H9 (cell line): ENCODE measurements around the gene MEF2A. TPM values are rescaled to one million over a fixed set of nuclear protein-coding genes. Genes with fewer than 3 reads are reported as not detected.
"Not testable (repeated sequence)": the region's sequence is repeated elsewhere in the genome, so short reads cannot be mapped to it uniquely, and the experiment has no call there.

Experiments used
- DNase-seq: peaks from one replicate; pipeline ENCODE4 v3.0.0-alpha.2; 2017
- H2AFZ ChIP-seq: one replicate; pipeline ENCODE4 v1.6.1; 2013; ENCODE audit warnings: mild to moderate bottlenecking, low read length, control low read depth, moderate library complexity
- H2AK5ac ChIP-seq: 2 replicates; pipeline ENCODE4 v1.6.1; 2013; ENCODE audit warnings: low read length, control low read depth, mixed read lengths; ENCODE audit not compliant: insufficient read length
- H2BK120ac ChIP-seq: one replicate; pipeline ENCODE4 v1.6.1; 2013; ENCODE audit warnings: low read depth, mild to moderate bottlenecking, low read length, control low read depth, inconsistent platforms; ENCODE audit not compliant: poor library complexity, severe bottlenecking
- H2BK12ac ChIP-seq: 2 replicates; pipeline ENCODE4 v1.6.1; 2013; ENCODE audit warnings: low read length, control low read depth, mixed read lengths, low read depth; ENCODE audit not compliant: insufficient read length
- H2BK15ac ChIP-seq: 2 replicates; pipeline ENCODE4 v1.6.1; 2013; ENCODE audit warnings: low read depth, low read length, control low read depth
- H2BK20ac ChIP-seq: one replicate; pipeline ENCODE4 v1.6.1; 2013; ENCODE audit warnings: low read depth, mild to moderate bottlenecking, low read length, control low read depth, inconsistent platforms; ENCODE audit not compliant: poor library complexity, severe bottlenecking
- H2BK5ac ChIP-seq: 2 replicates; pipeline ENCODE4 v1.6.1; 2013; ENCODE audit warnings: low read length, control low read depth, mixed read lengths; ENCODE audit not compliant: insufficient read length
- H3K14ac ChIP-seq: 2 replicates; pipeline ENCODE4 v1.6.1; 2013; ENCODE audit warnings: low read length, control low read depth; ENCODE audit not compliant: insufficient read depth
- H3K18ac ChIP-seq: 2 replicates; pipeline ENCODE4 v1.6.1; 2013; ENCODE audit warnings: low read depth, mild to moderate bottlenecking, mixed read lengths, low read length, control low read depth; ENCODE audit not compliant: insufficient read length
- H3K23ac ChIP-seq: 2 replicates; pipeline ENCODE4 v1.6.1; 2013; ENCODE audit warnings: low read length, control low read depth, mixed read lengths, low read depth; ENCODE audit not compliant: insufficient read length
- H3K23me2 ChIP-seq: 2 replicates; pipeline ENCODE4 v1.6.1; 2013; ENCODE audit warnings: low read depth, mild to moderate bottlenecking, mixed read lengths, low read length, control low read depth; ENCODE audit not compliant: insufficient read length, poor library complexity, severe bottlenecking
- H3K27ac ChIP-seq: 2 replicates; pipeline ENCODE4 v1.5.1; 2013; ENCODE audit warnings: low read length, control low read depth, mixed read lengths, low read depth; ENCODE audit not compliant: insufficient read length
- H3K27me3 ChIP-seq: 2 replicates; pipeline ENCODE4 v1.6.1; 2013; ENCODE audit warnings: low read length, control low read depth, inconsistent platforms; ENCODE audit not compliant: insufficient read depth
- H3K4ac ChIP-seq: 2 replicates; pipeline ENCODE4 v1.6.1; 2013; ENCODE audit warnings: low read depth, mild to moderate bottlenecking, control low read depth, inconsistent platforms, low read length, moderate library complexity
- H3K4me1 ChIP-seq: 2 replicates; pipeline ENCODE4 v1.6.1; 2013; ENCODE audit warnings: low read length, control low read depth, inconsistent platforms; ENCODE audit not compliant: insufficient read depth
- H3K4me2 ChIP-seq: 2 replicates; pipeline ENCODE4 v1.6.1; 2013; ENCODE audit warnings: low read length, control low read depth, mixed read lengths; ENCODE audit not compliant: insufficient read length, insufficient read depth
- H3K56ac ChIP-seq: 2 replicates; pipeline ENCODE4 v1.6.1; 2013; ENCODE audit warnings: low read depth, mild to moderate bottlenecking, mixed read lengths, low read length, control low read depth; ENCODE audit not compliant: insufficient read length
- H3K79me1 ChIP-seq: 2 replicates; pipeline ENCODE4 v1.6.1; 2013; ENCODE audit warnings: low read depth, mild to moderate bottlenecking, moderate library complexity, low read length, control low read depth, inconsistent platforms; ENCODE audit not compliant: insufficient read depth, poor library complexity, severe bottlenecking
- H3K79me2 ChIP-seq: 2 replicates; pipeline ENCODE4 v1.6.1; 2013; ENCODE audit warnings: low read length, control low read depth, inconsistent platforms; ENCODE audit not compliant: insufficient read depth
- H3K9ac ChIP-seq: 2 replicates; pipeline ENCODE4 v1.6.1; 2013; ENCODE audit warnings: low read length, control low read depth, mixed read lengths; ENCODE audit not compliant: insufficient read length; ENCODE audit errors: extremely low read depth
- H3K9me3 ChIP-seq: one replicate; pipeline ENCODE4 v1.6.1; 2013; ENCODE audit warnings: low read depth, low read length, inconsistent platforms; ENCODE audit not compliant: control insufficient read depth
- H3T11ph ChIP-seq: one replicate; pipeline ENCODE4 v1.6.1; 2013; ENCODE audit warnings: mild to moderate bottlenecking, low read length, control low read depth, inconsistent platforms
- H4K20me1 ChIP-seq: one replicate; pipeline ENCODE4 v1.6.1; 2013; ENCODE audit not compliant: control insufficient read depth, insufficient read length, insufficient read depth
- H4K5ac ChIP-seq: 2 replicates; pipeline ENCODE4 v1.6.1; 2013; ENCODE audit warnings: low read depth, mild to moderate bottlenecking, mixed read lengths, low read length, control low read depth; ENCODE audit not compliant: insufficient read length
- H4K8ac ChIP-seq: replicated peaks from 2 replicates; pipeline ENCODE4 v1.6.1; 2013; ENCODE audit warnings: low read length, control low read depth, mixed read lengths, low read depth; ENCODE audit not compliant: insufficient read length
- H4K91ac ChIP-seq: 2 replicates; pipeline ENCODE4 v1.6.1; 2013; ENCODE audit warnings: low read depth, mild to moderate bottlenecking, moderate library complexity, mixed read lengths, low read length, control low read depth; ENCODE audit not compliant: insufficient read length
- H3K27ac Mint-ChIP-seq, 3 experiments: 2 replicates in 2 of 3; 3 replicates in 1 of 3; pipeline ENCODE4 v1.8.0; 2020 to 2021; ENCODE audit warnings: mixed read lengths in 3 of 3, mild to moderate bottlenecking in 1 of 3, moderate library complexity in 1 of 3
- H3K27me3 Mint-ChIP-seq: 2 replicates; pipeline ENCODE4 v1.8.0; 2021; ENCODE audit warnings: low read depth, mild to moderate bottlenecking, moderate library complexity, mixed read lengths
- H3K36me3 Mint-ChIP-seq, 3 experiments: 2 replicates in 2 of 3; 3 replicates in 1 of 3; pipeline ENCODE4 v1.8.0; 2020 to 2021; ENCODE audit warnings: low read depth in 3 of 3, mixed read lengths in 3 of 3; ENCODE audit not compliant: insufficient read depth in 1 of 3
- H3K4me1 Mint-ChIP-seq, 2 experiments: 2 replicates each; pipeline ENCODE4 v1.8.0; 2020; ENCODE audit warnings: mixed read lengths in 2 of 2
- H3K4me3 Mint-ChIP-seq, 2 experiments: 2 replicates in 1 of 2; 3 replicates in 1 of 2; pipeline ENCODE4 v1.8.0; 2020 to 2021; ENCODE audit warnings: mild to moderate bottlenecking in 2 of 2, mixed read lengths in 2 of 2, moderate library complexity in 1 of 2
- H3K9me3 Mint-ChIP-seq, 2 experiments: 2 replicates in 1 of 2; 3 replicates in 1 of 2; pipeline ENCODE4 v1.8.0; 2020; ENCODE audit warnings: mild to moderate bottlenecking in 2 of 2, mixed read lengths in 2 of 2, moderate library complexity in 1 of 2
- CTCF ChIP-seq: fragments of 200-600 bp; sonication (generic); conservative IDR thresholded peaks from 3 replicates; pipeline ENCODE4 v1.8.0; 2021; ENCODE audit warnings: antibody characterized with exemption, mild to moderate bottlenecking
- WGBS: extraction: QIAGEN DNeasy Blood & Tissue Kit; methylation state at CpG from one replicate; pipeline ENCODE4 v1.1.7; 2013; ENCODE audit warnings: missing lambda C conversion rate, low lambda C conversion rate, mixed read lengths; ENCODE audit not compliant: insufficient read length; ENCODE audit errors: extremely low coverage; 5-methylcytosine and 5-hydroxymethylcytosine counted together
- total RNA-seq: library from RNA; stranded (reverse); gene quantifications from 2 replicates; pipeline ENCODE4 v1.2.1, GENCODE V29; 2021

Gene MEF2A
- total RNA-seq, 1 experiment from 2014 or later = 20.7 TPM

- Histone ChIP-seq H2AFZ (no peak overlapping the region), H2BK120ac (no peak overlapping the region), H3K4ac (no peak overlapping the region), H2AK5ac (no peak overlapping the region), H3K9me3 (no peaks in the 10 kb centered on the region), H3K23me2 (no peaks in the 10 kb centered on the region), H3K27me3 (no peaks in the 10 kb centered on the region), H4K20me1 (no peaks in the 10 kb centered on the region), H4K8ac (no peak overlapping the region), H3K14ac (no peak overlapping the region), H3K4me1 (no peaks in the 10 kb centered on the region), H2BK15ac (no peak overlapping the region), H3K27ac (no peak overlapping the region), H3K56ac (no peak overlapping the region), H3K18ac (no peak overlapping the region), H3K23ac (no peak overlapping the region), H3K79me1 (no peaks in the 10 kb centered on the region), H2BK5ac (no peak overlapping the region), H3K9ac (no peak overlapping the region), H4K5ac (no peak overlapping the region), H3T11ph (no peak overlapping the region), H2BK20ac (no peak overlapping the region), H3K79me2 (no peaks in the 10 kb centered on the region), H3K4me2 (no peak overlapping the region), H2BK12ac (no peak overlapping the region), H4K91ac (no peak overlapping the region)
- Mint-ChIP-seq H3K27ac (no peak overlapping the region), H3K27me3 (no peaks in the 10 kb centered on the region), H3K36me3 (peaks cover 5 to 15% (median 11%) of the 10 kb centered on the region in 3 experiments; a peak in 6 of 7 replicates), H3K9me3 (peaks cover 0 to 3% of the 10 kb centered on the region in 2 experiments; a peak in 1 of 5 replicates), H3K4me1 (no peaks in the 10 kb centered on the region), H3K4me3 (no peak overlapping the region)
- no peak for DNase-seq
- TF ChIP-seq CTCF = no peak
- no CpG with 5 or more reads among the region's 2 CpGs for WGBS
Measured at GRCh38 chr15:99662903-99663302, 97.1 kb downstream of the MEF2A start.

- H3K4me2 ChIP-seq, H3K27ac ChIP-seq, H3K9me3 Mint-ChIP-seq, H3K9me3 ChIP-seq, H2BK5ac ChIP-seq, H3K4me1 Mint-ChIP-seq, H3K4ac ChIP-seq, H3K23me2 ChIP-seq, H3K23ac ChIP-seq, DNase-seq, H4K20me1 ChIP-seq, H3K27ac Mint-ChIP-seq, H3K56ac ChIP-seq, H3K4me1 ChIP-seq, H3K27me3 ChIP-seq, H2BK15ac ChIP-seq, H3K4me3 Mint-ChIP-seq, H4K5ac ChIP-seq, H4K8ac ChIP-seq, H4K91ac ChIP-seq, H3K9ac ChIP-seq, H2AK5ac ChIP-seq, H3K14ac ChIP-seq, H3K79me1 ChIP-seq, H3K18ac ChIP-seq, H2BK20ac ChIP-seq, H2BK12ac ChIP-seq, H2BK120ac ChIP-seq, H3T11ph ChIP-seq, H3K79me2 ChIP-seq, H2AFZ ChIP-seq, H3K27me3 Mint-ChIP-seq: not testable (repeated sequence)
- no CpG with 5 or more reads among the region's 6 CpGs for WGBS
- H3K36me3 Mint-ChIP-seq = peaks cover 5 to 15% (median 11%) of the 10 kb centered on the region in 3 experiments; a peak in 6 of 7 replicates
Measured at GRCh38 chr15:99666073-99666472, 100.3 kb downstream of the MEF2A start.
